Fibroblast of peridontal ligament (primary cell): ENCODE results near the gene ACSM3.
"Not testable (repeated sequence)": the region's sequence is repeated elsewhere in the genome, so short reads cannot be mapped to it uniquely, and the experiment has no call there.

Experiments used
- DNase-seq: peaks from one replicate; pipeline ENCODE4 v3.0.0-alpha.2; 2010; ENCODE audit errors: extremely low read depth

The ACSM3 gene, protein sequence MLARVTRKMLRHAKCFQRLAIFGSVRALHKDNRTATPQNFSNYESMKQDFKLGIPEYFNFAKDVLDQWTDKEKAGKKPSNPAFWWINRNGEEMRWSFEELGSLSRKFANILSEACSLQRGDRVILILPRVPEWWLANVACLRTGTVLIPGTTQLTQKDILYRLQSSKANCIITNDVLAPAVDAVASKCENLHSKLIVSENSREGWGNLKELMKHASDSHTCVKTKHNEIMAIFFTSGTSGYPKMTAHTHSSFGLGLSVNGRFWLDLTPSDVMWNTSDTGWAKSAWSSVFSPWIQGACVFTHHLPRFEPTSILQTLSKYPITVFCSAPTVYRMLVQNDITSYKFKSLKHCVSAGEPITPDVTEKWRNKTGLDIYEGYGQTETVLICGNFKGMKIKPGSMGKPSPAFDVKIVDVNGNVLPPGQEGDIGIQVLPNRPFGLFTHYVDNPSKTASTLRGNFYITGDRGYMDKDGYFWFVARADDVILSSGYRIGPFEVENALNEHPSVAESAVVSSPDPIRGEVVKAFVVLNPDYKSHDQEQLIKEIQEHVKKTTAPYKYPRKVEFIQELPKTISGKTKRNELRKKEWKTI

DNA sequence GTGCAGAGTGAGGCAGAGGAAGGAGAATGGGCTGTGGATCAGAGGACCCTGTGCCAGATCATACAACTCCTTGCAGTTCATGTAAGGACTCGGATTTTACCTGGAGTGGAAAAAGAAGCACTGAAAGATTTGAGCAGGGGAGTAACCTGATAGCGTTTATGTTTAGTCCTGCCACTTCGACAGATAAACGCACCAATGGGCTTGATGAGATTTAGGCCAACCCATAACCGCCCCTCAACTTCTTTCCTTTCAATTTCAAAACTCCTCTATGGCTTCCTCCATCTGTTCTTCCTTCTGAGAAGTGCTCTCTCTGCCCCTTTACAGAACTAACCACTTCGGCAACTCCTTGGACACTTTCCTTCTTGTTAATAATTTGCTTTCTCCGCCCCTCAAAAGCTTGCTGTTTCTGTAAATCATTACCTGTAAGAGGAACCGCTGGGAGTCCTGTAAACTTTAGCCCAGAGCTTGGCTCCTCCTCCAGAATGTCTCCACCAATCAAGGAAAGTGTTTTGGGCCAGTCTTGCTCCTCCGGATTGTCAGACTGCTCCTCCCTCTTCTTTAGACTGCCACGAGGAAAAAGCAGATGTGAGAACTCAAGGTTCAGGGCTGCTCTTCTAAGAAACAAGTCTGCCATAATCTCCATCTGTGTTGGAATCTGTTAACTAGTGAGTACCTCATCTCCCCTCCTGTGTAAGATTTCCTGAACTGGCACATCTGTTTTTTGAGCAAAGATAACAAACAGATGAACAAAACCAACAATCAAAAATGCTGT, at the start of gene ACSM3:
ACSM3 (plus strand) TSS at position 554 of the 772 bp plus-strand sequence. CDS start 6,021 bp downstream, outside the sequence.
- peak; percentile 85 for DNase-seq

DNA sequence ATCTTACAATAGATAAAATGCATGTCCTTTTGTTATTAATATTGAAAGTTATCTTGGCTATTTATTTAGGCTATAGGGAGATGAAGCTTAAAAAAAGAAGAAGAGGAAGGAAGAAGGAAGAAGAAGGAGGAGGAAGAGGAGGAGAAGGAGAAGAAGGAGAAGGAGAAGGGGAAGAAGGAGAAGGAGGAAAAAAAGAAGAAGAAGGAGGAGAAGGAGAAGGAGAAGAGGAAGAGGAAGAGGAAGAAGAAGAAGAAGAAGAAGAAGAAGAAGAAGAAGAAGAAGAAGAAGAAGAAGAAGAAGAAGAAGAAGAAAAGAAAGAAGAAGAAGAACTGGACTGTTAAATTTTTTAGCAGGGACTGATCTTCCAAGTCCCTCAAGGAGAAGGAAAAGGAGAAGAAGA, 46.1 kb upstream of the ACSM3 start:
- DNase-seq: not testable (repeated sequence)

DNA sequence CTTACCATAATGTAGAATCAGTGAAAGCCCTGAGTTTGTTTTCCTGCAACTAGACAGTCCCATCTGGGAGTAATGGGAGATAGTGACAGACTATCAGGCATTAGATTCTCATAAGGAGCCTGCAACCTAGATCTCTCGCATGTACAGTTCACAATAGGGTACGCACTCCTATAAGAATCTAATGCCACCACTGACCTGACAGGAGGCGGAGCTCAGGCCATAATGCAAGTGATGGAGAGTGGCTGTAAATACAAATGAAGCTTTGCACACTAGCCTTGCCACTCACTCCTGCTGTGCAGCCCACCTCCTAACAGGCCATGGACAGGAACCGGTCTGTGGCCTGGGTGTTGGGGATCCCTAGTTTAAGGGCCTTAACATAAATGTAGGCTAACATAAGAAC, 43.6 kb upstream of the ACSM3 start:
- no peak for DNase-seq

DNA sequence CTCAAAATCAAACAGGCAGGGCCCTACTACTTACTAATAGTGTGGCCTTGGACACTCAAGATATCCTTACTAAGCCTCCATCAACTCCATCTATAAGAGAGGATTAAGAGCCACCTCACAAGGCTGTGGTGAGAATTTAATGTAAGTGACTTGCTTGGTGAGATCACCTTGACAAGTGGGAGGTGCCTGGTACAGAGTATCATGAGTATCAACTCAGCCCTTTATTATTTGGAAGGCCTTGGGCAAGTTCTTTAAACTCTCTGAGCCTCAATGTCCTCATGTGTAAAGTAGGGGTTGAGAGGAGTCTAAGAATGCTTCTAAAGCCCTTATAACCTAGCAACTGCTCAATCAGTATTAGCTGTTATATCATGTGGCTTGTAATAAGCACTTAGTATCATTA, 37.2 kb upstream of the ACSM3 start:
- no peak for DNase-seq

DNA sequence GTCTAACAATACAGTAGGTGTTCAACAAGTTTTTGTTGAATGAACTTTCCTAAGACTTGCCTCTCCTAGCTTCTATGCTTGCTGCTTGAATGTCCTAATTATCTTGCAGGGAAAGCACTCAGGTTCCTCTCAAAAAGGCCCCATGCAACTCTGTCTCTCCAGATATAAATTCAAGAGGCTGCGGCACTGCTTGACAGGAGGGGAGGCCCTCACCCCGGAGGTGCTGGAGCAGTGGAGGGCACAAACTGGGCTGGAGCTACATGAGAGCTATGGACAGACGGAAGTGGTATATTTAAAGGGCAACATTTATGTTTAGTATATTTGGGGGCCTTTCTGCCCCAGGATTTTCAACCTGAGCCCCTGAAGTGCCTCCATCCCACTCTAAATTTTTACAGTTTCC, 36.6 kb upstream of the ACSM3 start:
- no peak for DNase-seq

DNA sequence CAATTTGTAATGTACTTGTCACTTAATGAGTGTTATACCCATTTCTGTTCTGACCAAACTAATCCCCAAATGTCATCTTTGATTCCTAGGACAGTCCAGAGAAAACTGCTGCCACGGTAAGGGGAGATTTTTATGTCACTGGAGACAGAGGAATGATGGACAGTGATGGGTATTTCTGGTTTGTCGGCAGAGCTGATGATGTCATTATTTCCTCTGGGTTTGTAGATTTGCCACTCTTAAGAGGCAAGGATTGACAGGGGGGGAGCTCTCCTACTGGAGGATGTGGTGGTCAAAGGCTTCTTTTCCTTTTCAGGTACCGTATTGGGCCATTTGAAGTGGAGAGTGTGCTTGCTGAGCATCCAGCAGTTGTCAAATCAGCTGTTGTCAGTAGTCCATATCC, 34.7 kb upstream of the ACSM3 start:
- DNase-seq: no peak

GRCh38 chr16:20734056-20734455, 29.8 kb upstream of the ACSM3 start:
- no peak for DNase-seq

DNA sequence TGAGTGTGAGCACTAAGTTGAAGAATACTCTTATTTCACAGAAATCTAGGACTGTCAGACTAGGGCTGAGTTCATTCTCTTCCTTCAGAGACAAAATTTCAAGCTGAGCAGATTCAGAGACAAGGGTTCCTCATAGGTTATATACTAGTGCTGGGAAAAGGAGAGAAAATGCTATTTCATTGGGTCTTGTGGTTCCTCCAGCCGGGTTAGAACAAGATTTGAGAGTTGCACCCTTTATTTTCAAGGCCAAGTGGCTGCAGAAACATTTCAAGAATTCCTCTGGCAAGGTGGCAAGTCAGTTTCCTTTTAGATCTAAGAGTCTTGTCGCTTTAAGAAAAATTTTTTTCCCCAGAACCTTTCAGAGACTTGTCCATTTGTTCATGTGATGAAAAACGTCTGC, 29.0 kb upstream of the ACSM3 start:
- no peak for DNase-seq

DNA sequence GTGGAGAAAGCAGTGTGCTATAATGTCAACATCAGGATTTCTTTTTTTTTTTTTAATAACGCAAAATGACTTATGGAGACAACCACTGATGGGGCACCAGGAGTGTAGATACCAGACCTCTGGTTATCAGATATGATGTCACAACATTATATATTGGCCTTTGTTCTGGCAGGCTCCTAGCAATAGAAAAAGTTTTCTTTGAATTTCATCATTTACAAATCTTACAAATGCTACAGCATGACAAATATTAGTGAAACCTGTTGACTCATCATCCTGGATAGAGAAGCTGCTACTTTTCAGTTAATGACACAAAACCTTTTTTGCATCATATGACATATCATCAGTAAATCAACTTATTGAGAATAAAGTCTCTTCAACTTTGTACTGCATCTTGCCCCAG, 28.3 kb upstream of the ACSM3 start:
- DNase-seq: no peak

- DNase-seq: peak; percentile 14
Observed at GRCh38 chr16:20740007-20740883, 23.6 kb upstream of the ACSM3 start.

DNA sequence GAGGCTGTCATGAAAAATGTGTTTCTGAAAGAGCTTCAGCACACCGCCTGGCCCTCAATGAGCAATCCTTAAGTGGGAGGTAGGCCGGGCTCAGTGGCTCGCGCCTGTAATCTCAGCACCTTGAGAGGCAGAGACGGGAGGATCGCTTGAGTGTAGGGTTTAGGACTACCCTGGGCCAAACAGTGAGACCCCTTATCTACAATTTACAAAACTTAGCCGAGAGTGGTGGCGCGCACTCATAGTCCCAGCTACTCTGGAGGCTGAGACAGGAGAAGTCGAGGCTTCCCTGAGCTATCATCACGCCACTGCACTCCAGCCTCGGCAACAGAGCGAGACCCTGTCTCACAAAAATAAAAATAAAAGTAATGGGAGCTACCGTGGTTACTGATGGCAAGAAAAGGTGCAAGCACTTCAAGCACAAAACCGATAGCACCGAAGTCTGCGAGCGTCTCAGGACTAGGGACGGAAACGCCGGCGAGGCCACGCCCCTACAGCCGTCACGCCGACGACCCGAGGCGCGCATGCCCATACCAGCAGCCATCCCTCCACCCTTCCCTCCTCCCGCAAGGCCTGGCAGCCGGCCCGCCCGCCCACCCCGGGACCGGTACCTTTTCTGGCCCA, 22.8 kb upstream of the ACSM3 start:
- peak; percentile 71 for DNase-seq

GRCh38 chr16:20741554-20742285, 22.1 kb upstream of the ACSM3 start, which contains the start of gene THUMPD1:
Gene THUMPD1, minus strand, starts transcription at chr16:20741818. Its CDS starts 79 bp downstream, at chr16:20741739.
- peak; percentile 92 for DNase-seq

GRCh38 chr16:20743591-20743990, 20.2 kb upstream of the ACSM3 start:
- no peak for DNase-seq

- no peak for DNase-seq
Observed at GRCh38 chr16:20744922-20745440, 18.8 kb upstream of the ACSM3 start.

- no peak for DNase-seq
Observed at GRCh38 chr16:20746461-20746860, 17.4 kb upstream of the ACSM3 start.

- no peak for DNase-seq
Observed at GRCh38 chr16:20747030-20747816, 16.6 kb upstream of the ACSM3 start.

DNA sequence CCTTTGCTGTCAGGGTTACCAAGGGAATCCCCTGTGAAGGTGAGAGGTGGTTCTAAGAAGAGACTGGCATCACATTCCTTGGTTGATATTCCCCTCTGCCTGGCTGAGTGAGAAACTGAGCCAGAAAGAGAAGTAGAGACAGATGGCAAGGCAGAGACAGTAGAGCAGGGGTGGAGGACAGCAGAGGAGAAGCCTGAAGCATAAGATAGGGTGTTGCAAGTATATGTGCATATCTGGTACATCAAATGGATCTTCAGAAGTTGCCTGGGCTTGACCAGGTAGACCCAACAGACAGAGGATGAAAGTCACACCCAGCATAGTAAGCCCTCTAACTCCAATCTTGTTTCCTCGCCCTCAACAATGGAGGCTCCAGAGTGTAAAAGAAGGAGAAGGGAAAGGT, 14.3 kb upstream of the ACSM3 start:
- no peak for DNase-seq

- DNase-seq: no peak
Observed at GRCh38 chr16:20750558-20750957, 13.3 kb upstream of the ACSM3 start.

DNA sequence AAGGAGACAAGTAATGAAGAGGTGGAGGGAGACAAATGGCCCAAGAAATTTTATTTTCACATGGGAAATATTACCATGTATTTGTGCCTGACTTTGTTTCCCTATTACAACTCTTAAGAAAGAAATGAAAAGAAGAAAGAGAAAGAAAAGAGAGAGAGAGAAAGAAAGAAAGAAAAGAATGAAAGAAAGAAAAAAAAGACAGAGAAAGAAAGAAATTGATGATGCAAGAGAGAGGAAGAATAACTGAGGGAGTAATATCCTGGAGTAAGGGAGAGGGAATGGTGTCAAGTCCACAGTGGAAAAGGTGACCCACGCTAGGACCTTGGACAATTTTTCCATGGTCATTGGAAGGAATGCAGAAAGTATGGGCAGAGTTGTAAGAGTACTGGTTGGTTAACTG, 10.1 kb upstream of the ACSM3 start:
- no peak for DNase-seq
